GM18873 (cell line): ENCODE data around the gene RBM46.

Experiments used
- ATAC-seq: cut with Tn5 transposase; IDR thresholded peaks from one replicate; pipeline ENCODE4 v1.9.1; 2021; ENCODE audit warnings: mild to moderate bottlenecking, moderate library complexity, moderate number of reproducible peaks; ENCODE audit not compliant: unreplicated experiment, low FRiP score

The RBM46 gene, protein sequence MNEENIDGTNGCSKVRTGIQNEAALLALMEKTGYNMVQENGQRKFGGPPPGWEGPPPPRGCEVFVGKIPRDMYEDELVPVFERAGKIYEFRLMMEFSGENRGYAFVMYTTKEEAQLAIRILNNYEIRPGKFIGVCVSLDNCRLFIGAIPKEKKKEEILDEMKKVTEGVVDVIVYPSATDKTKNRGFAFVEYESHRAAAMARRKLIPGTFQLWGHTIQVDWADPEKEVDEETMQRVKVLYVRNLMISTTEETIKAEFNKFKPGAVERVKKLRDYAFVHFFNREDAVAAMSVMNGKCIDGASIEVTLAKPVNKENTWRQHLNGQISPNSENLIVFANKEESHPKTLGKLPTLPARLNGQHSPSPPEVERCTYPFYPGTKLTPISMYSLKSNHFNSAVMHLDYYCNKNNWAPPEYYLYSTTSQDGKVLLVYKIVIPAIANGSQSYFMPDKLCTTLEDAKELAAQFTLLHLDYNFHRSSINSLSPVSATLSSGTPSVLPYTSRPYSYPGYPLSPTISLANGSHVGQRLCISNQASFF

DNA sequence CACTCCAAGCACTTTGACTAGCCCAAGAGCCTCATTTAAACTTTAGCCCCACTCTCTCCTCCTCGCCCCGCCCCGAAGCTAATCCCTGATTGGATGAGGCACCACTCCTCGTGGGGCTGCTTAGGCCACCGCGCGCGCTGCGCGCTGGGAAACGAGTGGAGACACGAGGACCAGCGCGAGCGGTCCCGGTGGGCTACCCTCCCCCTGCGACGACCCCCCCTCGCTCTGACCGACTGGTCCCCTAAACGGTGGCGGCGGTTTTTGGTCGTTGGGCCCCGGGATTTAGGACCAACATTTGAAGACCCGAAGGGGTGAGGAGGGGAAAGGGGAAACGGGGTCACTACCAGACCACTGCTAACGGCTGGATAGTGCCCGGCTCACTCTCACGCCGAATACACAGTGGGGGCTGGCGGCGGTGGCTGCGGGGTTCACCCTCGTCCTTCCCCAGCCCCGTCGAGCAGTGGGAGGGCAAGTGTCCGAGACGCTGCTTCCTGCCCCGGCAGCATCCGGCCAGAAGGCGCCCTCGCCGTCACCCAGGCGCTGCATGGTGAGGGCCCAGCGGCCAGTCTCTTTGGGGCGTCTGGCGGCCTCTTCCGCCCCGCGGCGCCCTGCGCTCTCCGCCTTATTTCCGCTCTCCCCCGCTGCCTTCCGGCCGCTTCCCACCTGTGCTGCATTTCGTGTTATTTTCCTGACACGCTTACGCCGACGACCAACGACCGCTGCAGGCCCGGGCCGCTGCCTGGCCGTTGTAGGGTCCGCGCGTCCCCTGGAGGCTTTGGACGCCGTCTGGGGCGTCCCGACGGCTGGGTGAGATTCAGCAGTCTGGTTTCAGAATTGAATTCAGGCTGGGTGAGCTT lies at the start of gene RBM46:
TSS of gene RBM46 (plus strand) at position 147 of the 857 bp plus-strand sequence. CDS start 15,481 bp downstream, outside the sequence.
- ATAC-seq, result no peak

DNA sequence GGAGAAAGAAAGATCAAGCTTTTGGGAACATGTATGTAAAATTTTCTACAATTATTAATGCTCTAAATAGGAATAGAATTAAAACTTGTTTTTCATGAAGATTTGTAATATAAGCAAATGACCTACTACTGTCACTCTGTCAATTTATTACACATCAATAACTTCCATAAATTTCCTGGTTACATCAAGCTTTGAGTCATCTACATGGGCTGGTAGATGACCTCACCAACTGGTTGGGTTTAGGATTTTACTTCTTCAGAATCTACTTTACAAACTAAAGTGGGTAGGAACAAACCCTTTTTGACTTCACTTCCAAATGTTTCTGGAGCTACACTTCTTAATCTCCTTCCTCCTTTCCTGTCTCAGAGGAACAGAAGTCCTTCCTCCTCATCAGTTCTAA lies 49.3 kb upstream of the RBM46 start:
- no peak for ATAC-seq

DNA sequence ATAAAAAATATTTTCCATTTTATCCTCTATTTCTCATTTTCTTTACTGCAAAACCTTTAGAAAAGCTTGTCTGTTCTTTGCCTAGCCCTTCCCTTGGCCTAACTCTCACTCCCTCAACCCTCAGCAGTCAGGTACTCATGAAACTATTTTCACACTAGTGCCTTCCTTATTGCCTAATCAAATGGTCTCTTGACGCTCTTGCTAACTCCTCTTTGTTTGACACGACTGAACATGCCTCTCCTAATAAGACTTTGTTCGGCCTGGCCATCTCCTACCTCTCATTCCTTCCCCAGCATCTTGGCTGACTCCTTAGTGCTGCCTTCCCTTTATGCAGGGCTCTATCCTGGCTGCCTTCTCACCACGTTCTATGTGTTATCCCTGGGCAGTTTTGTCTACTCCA lies 48.4 kb upstream of the RBM46 start:
- ATAC-seq, result no peak

DNA sequence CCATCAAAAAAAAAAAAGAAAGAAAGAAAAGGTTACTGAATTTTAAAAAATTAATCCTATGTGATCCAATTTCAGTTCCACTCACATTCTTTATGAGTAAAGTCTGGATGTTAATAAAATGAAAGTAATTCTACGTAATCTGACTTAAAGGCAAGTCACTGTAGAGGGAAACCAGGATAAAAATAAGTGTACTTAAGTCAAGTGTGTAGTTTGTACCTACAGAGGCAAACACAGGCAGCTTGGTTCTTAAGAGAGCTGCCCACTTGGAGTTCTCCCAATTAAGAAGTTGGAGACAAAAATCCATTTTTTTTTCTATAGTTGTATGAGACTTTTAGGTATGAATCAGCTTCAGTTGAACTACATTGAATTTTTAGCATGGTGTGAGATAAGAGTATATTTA lies 44.3 kb upstream of the RBM46 start:
- no peak for ATAC-seq

DNA sequence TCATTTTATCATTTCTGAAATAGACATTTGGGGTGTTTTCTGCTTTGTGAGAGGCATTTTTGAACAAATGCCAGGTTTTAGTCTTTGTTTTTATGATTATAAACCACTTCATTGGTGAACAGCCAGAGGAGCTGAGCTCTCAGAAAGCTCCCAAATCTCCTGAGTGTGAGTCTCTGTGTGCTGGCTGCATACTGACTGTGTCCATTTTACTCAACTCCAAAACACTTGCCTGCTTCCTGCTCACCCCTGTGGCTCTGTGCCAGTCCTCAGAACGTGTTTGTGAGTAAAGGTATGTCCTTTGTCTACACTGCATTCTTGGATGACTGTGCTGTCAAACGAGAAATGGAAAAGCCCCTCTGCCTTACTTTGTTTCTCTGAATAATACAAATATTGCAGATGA lies 42.6 kb upstream of the RBM46 start:
- no peak for ATAC-seq

DNA sequence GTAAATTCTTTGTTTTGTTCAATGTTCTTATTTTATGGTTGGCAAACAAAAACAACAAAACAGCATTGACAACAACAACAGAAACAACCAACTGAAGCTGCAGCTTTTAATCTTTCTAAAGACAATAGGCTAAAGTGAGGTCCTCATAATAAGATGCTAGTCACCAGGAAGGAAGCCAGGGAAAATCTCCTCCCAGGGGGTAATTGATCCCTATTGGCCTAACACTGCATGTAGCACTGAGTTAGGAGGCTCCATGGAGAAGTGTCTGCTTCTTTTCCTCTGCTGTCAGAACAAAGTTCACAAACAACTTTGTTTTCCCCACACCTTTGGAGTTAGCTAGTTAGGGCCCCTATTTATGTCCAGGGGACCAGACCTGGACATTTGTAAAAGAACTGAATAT lies 42.0 kb upstream of the RBM46 start:
- no peak for ATAC-seq

DNA sequence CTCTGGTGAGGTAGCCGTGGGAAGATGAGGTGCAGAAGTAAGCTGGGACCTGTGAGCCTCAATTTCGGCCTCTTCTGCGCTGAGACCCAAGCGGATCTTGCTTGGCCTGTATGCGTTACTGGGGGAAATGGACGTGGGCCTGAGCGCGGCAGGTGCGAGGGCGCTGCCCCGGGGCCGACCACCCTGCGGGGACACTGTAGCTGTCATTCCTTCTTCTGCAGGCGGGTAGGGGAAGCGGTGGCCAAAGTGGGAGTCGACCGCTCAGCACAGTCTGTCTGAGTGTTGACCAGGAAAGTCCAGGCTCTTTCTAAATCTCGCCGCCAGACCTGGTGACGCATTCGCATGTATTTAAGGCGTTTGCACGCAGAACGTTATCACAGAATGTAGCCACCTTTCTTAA lies 40.6 kb upstream of the RBM46 start:
- no peak for ATAC-seq

DNA sequence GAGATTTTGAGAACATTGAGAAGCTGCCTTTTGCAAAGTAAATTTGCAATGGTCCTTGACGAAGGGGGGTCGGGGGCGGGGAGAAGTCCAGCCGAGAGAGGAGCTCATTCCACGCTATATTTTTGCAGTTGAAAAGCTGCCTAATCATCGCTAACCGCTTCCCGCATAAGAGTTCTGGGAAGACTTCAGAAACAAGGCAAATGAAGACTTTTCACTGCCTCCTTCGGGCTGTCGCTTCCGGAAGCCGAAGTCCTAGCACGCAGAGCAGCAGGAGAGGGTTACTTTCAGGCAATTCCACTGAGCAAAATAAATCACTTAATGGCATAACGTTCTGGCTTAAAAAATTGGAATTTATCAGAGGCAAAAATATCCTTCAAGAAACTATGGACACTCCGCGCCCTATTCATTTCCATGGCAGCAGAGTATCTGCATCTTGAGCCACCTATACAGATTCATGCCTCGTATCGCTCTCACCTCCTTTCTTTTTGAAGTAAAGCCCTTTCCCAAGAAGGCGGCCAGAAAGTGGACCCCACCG lies 39.9 kb upstream of the RBM46 start:
- ATAC-seq, result no peak

DNA sequence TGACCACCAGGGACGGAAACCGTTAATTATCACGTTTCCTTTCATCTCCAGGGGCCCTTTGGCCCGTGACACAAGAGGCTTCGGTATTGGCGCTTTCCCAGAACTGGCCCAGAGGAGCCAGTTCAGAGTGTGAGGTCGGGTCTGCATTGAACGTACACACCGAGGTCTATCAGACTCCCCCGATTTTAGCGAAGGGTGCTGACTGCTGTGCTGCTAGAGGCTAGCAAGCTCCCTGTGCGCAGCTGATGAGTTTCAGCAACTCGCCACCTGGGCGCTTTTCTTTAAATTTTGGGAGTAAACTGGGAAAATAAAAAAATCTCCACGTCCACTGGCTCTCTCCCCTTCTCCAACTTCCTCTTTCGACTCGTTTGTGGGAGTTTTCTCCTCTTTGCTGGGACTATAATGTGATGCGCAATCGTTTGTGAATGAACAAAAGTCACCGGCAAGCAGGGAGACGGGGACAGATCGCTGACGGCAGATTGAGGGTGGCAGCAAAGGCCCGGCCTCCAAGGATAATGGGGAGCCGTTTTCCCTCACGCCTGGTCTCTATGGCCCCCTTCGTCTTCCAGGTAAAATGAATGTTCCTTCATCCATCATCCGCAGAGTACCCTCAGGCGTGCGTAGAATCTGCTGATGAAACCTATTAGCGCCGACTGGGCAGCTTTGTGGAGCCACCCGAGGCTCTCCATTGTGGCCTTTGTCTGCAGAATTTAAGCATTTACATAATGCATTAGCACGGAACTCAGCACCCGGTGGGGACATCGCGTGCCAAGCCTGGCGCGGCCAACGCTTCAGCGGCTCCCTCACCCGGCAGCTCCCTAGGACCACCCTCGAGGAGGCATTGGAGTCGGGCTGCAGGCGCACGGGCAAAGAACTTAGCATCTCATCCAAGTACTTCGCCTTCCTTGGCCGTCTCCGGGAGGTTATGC lies 38.9 kb upstream of the RBM46 start:
- ATAC-seq, result no peak

DNA sequence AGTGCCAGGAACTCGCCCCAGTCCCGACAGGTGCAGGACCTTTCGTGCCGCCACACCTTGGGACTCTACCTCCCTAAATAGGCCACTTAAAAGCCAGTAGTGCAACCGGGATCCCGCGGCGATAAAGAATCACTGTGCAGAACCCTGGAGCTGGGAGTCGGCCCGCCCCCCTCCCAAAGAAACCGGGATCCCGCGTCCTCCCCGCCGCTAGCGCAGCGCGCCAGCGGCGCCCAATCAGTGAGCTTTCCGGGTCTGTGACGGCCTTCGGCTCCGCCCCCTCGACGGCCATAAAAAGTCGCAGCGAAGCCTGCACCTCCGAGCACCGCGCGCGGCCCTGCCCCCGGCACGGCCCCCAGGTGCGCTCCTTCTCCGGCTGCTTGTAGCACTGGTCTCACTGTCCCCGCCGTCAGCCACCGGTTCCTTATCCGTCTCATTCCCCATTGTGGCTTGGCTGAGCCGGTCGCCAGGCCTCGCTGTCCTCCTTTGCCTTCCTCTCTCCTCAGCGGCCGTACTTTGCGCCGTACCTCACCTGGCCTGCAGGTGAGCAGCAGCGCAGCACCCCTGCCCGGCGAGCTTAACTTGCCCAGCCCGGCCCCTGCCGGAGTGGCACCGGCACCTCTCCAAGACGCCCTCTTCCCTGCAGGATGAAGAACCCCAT lies 37.3 kb upstream of the RBM46 start, which contains the start of gene LRAT:
TSS of gene LRAT (plus strand) at position 318 of the 658 bp plus-strand sequence. CDS start at position 645, 327 bp downstream.
- ATAC-seq, result no peak

DNA sequence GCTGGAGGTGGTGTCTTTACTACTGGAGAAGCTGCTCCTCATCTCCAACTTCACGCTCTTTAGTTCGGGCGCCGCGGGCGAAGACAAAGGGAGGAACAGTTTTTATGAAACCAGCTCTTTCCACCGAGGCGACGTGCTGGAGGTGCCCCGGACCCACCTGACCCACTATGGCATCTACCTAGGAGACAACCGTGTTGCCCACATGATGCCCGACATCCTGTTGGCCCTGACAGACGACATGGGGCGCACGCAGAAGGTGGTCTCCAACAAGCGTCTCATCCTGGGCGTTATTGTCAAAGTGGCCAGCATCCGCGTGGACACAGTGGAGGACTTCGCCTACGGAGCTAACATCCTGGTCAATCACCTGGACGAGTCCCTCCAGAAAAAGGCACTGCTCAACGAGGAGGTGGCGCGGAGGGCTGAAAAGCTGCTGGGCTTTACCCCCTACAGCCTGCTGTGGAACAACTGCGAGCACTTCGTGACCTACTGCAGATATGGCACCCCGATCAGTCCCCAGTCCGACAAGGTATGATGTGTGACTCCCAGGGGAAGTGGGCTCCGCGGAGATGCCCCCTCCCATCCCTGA lies 36.6 kb upstream of the RBM46 start:
- no peak for ATAC-seq

DNA sequence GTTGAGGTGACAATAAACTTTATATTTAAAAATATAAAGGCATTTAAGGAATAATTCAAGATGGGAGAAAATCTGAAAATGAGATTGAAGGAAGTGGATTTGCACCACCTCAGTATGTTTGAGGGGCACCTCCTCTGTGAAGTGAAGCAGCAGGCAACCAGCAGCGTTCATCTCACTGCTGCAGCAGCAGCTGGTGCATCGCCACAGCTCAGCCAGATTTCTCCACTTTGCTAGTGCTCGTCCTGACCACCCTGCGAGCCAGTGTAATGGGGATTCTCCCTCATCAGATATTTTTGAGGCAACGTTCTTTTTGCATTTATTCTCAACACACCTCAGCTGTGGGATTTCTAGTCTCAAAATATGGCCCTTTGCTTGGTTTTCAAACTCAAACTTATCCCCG lies 23.4 kb upstream of the RBM46 start:
- ATAC-seq, result no peak

DNA sequence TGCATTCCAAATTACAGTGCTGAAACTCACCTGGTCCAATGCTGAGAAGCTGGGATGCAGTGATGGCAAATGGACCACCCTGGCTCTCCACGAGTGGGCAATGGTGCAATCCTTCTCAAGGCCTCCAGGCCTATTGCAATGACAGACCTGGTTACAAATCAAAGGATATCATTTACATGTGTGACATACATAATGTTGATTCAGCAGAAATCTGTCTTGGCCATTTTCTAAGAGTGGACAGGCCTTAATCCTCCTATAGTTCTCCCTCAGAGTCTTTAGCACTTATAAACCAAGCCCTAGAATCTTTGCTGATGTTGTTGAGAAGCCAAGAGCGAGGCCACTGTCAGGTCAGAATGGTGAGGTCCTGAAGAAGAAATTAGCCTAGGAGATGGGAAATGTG lies 20.2 kb upstream of the RBM46 start:
- no peak for ATAC-seq

DNA sequence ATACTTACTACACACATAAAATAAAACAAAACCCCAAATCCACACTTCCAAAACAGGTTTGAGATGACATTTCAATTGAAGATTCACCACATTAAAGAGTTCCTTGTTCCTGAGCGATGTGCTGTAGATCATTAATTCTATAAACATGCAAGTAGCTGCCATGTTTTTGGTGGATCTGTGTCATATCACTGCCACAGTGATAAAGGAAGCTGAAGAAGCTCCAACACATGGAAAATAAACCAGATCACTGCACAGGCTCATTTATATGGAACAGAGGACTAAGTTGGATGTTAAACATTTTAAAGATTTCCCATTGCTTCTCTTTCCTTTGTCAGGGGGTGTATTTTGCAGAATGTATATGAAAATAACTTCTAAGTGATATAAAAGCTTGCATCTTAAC lies 2.8 kb upstream of the RBM46 start:
- ATAC-seq, result no peak

DNA sequence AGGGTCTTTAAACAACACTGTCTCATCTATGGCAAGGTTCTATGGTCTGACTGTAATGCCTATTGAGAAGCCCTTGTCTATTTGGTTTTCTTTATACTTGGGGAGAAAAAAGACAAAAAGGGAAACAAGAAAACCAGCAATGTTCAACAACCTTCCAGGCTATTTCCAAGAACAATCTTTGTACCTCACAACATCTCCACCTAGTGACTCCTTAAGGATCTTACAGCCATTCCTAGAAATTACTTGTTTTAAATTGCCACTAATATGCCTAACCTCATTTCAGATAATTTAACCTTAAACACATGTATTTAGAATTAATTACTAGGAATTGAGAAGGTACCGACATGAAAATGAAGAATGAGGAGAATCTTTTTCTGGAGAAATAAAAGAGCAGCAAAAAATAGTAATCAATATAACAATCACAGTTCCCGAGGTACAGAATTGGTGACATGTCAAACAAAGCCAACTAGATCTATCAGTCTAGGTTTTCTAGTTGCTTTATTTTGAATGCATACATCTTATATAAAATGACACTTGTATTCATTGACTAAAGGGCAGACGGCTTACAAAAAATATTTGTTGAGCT lies 1.6 kb upstream of the RBM46 start:
- no peak for ATAC-seq

DNA sequence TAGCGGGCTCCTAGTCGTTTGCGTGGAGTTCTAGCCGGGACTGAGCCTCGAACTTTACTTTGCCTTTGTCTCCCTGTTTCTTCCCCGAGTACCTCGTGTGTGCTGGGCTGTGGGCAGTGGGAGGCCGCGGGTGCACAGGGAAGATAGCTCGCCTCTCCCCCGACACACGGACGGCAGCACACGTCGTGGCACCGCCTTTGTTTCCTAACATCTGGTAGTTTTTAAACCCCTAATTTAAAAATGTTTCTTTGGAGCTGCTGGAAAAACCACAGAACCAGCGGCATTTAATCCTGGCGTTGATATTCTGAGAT lies 866 bp downstream of the RBM46 start:
- ATAC-seq, result no peak

DNA sequence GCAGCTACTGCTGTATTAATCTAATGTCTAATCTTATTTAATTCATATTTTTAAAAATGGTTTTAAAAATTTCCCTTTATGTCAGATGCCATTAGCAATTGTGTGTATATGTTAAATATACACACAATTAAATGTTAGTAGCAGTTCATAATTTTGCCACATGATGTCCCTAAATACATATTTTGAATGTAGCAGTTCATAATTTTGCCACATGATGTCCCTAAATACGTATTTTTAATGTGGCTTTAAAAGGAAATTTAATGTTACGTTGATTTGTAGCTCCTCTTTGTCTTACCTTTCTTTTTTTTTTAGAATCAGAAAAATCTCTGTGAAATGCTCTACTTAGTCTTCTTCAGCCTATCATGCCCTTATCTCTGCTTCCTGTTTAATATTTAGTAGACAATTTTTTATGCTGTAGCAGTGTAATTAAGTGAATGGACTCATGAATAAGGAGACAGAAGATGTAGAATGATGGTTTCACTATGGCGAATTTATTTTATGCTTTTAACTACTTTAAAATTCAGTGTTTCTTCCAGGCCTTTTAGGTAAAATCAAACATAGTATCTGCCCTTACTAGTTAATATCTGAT lies 26.1 kb downstream of the RBM46 start:
- ATAC-seq, result peak; percentile 74

DNA sequence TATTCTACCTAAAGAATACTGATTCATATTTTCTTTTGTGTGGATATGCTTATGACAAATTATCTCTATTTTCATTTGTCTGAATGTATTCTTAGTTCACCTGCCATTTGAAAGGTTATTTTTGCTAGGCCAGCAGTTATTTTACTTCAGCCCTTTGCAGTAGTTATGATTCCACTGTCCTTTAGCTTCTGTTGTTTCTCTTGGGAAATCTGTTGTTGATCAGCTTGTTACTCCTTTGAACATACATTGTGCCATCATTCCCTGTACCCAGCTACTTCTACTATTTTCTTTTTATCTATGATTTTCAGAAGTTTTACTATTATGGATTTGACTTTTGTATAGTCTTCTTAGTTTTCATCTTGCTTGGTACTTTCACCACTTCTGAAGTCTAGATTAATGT lies 37.2 kb downstream of the RBM46 start:
- ATAC-seq, result no peak

DNA sequence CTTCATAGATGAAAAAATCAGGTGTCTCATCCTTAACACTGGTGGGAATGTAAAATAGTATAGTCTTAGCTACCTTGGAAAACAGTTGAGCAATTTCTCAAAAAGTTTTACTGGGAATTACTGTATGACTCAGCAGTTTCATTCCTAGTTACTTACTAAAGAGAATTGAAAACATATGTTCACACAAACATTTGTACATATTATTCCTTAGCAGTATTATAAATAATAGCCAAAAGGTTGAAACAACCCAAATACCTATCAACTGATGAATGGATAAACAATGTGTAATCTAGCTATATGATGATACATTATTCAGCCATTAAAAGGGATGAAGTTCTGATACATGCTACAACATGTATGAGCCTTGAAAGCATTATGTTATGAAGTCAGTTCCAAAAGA lies 41.7 kb downstream of the RBM46 start:
- no peak for ATAC-seq
